ENCODE data around the gene LRIT2. TPM values are rescaled to one million over a fixed set of nuclear protein-coding genes. Genes with fewer than 3 reads are reported as not detected.

Gene LRIT2
- polyA plus RNA-seq, 1 donor from 2014 or later = not detected

DNA sequence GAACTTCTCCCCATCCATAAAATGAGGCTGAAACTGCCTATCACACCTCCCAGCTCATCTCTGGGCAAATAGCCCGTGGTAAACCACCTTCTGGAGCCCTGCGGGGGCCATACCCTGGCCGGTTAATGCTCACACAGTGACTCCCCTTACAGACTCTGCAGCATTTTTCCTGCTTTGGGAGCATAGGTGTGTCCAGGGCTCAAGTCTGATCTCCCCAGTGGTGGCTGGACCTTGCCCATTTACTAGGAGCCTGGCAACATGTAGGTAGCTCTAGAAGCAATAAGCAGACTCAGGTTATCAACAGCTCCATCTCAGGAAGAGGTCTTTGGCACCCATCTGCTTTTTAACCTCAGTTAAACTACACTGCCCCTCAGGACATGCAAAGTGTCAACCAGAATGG lies 36.5 kb downstream of the LRIT2 start:
- no peaks in the 10 kb centered on the region for H4K20me1 ChIP-seq (ENCODE audit: insufficient read depth)
- TF ChIP-seq TAF1 (IDR thresholded peaks at IDR 0.05; ENCODE audit: low read depth) (no peak), SMC3 (conservative IDR thresholded peaks at IDR 0.05; ENCODE audit: poor library complexity) (no peak), RAD21 (conservative IDR thresholded peaks at IDR 0.05) (no peak)
- H3K36me3 ChIP-seq (ENCODE audit: insufficient read depth, low read length) = no peaks in the 10 kb centered on the region

DNA sequence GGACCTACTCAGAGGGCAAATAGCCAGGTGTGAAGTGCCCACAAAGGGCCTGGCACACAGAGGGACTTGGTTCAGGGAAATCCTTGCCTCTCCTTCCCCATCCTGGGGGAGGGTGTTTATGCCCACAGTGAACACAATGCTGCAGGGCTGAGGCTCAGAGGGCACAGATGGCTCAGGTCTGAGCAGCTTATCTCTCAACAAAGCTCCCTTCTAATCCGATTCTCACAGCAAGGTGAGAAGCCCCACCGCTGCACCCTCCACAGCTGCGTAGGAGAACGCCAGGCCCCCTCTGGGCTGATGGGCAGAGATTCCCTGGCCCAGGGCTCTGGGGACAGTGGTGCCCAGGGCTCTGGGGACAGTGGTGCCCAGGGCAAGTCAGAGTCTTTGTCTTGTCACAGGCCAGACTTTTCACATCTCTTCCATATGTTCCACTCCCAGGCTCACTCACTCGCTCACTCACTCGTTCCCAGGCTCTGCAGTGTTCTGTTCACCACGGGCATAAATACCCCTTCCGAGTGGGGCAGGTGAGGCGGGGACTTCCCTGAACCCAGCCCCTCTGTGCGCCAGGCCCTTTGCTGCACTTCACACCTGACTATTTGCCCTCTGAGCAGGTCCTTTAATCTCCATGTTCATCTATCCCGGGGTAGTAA lies 39.7 kb downstream of the LRIT2 start:
- H3K27ac ChIP-seq (ENCODE audit: low read length) = no peak overlapping the region
- no peaks in the 10 kb centered on the region for H3K9me3 ChIP-seq (ENCODE audit: low read length)
- H3K27me3 ChIP-seq (ENCODE audit: insufficient read depth, low read depth, low read length) = no peaks in the 10 kb centered on the region
- no peaks in the 10 kb centered on the region for H3F3A ChIP-seq (ENCODE audit: insufficient read depth, low read length, poor library complexity, severe bottlenecking)
- H3K79me2 ChIP-seq (replicated peaks; ENCODE audit: insufficient read depth, low read length) = no peaks in the 10 kb centered on the region
- H4K20me1 ChIP-seq (ENCODE audit: insufficient read depth) = no peaks in the 10 kb centered on the region
- H3K4me2 ChIP-seq (ENCODE audit: low read length) = no peak overlapping the region
- TF ChIP-seq EP300 (conservative IDR thresholded peaks at IDR 0.05; ENCODE audit: poor library complexity, severe bottlenecking) = no peak
- TF ChIP-seq CTCF (IDR thresholded peaks at IDR 0.05; ENCODE audit: poor library complexity, severe bottlenecking) = no peak
- no peak overlapping the region for H3K4me3 ChIP-seq (ENCODE audit: low read length)
- no peaks in the 10 kb centered on the region for H3K36me3 ChIP-seq (ENCODE audit: insufficient read depth, low read length)
- H3K9ac ChIP-seq (ENCODE audit: low read length) = no peak overlapping the region
- no peak overlapping the region for H2AFZ ChIP-seq (ENCODE audit: low read depth, low read length)
- no peaks in the 10 kb centered on the region for H3K9me2 ChIP-seq (ENCODE audit: insufficient read depth, low read length)

More for the DNA sequence above, 36.5 kb downstream of the LRIT2 start:
- Histone ChIP-seq H3K4me2 (ENCODE audit: low read length) (no peak overlapping the region), H3K27me3 (ENCODE audit: insufficient read depth, low read depth, low read length) (peaks cover 8% of the 10 kb centered on the region), H2AFZ (ENCODE audit: low read depth, low read length) (no peak overlapping the region), H3K9ac (ENCODE audit: low read length) (no peak overlapping the region), H3K27ac (ENCODE audit: low read length) (no peak overlapping the region), H3K9me3 (ENCODE audit: low read length) (no peaks in the 10 kb centered on the region), H3F3A (ENCODE audit: insufficient read depth, low read length, poor library complexity, severe bottlenecking) (no peaks in the 10 kb centered on the region), H3K9me2 (ENCODE audit: insufficient read depth, low read length) (no peaks in the 10 kb centered on the region), H3K79me2 (replicated peaks; ENCODE audit: insufficient read depth, low read length) (no peaks in the 10 kb centered on the region), H3K4me3 (ENCODE audit: low read length) (no peak overlapping the region)

DNA sequence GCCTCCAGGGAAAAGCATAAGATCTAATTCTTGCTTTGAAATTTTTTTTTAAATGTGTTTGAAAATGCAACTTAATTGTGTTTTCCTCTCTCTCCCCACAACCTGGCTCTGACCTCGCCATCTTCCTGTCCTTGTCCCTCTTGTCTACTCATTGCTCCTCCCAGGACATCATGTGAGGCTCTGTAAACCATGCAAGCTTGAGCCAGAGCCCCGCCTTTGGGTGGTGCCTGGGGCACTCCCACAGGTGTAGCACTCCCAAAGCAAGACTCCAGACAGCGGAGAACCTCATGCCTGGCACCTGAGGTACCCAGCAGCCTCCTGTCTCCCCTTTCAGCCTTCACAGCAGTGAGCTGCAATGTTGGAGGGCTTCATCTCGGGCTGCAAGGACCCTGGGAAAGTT lies 40.8 kb downstream of the LRIT2 start:
- no peak overlapping the region for H3K27ac ChIP-seq (ENCODE audit: low read length)
- no peaks in the 10 kb centered on the region for H3F3A ChIP-seq (ENCODE audit: insufficient read depth, low read length, poor library complexity, severe bottlenecking)
- H3K4me2 ChIP-seq (ENCODE audit: low read length) = no peak overlapping the region
- H3K9me2 ChIP-seq (ENCODE audit: insufficient read depth, low read length) = no peaks in the 10 kb centered on the region
- no peaks in the 10 kb centered on the region for H4K20me1 ChIP-seq (ENCODE audit: insufficient read depth)
- no peaks in the 10 kb centered on the region for H3K27me3 ChIP-seq (ENCODE audit: insufficient read depth, low read depth, low read length)
- no peaks in the 10 kb centered on the region for H3K79me2 ChIP-seq (replicated peaks; ENCODE audit: insufficient read depth, low read length)
- H3K9ac ChIP-seq (ENCODE audit: low read length) = no peak overlapping the region
- H3K9me3 ChIP-seq (ENCODE audit: low read length) = no peaks in the 10 kb centered on the region
- H2AFZ ChIP-seq (ENCODE audit: low read depth, low read length) = no peak overlapping the region
- TF ChIP-seq RAD21 (conservative IDR thresholded peaks at IDR 0.05) (no peak), POLR2AphosphoS5 (IDR thresholded peaks at IDR 0.05) (no peak), SMC3 (conservative IDR thresholded peaks at IDR 0.05; ENCODE audit: poor library complexity) (no peak), MXI1 (conservative IDR thresholded peaks at IDR 0.05; ENCODE audit: poor library complexity, severe bottlenecking) (no peak)
- no peak overlapping the region for H3K4me3 ChIP-seq (ENCODE audit: low read length)
- H3K36me3 ChIP-seq (ENCODE audit: insufficient read depth, low read length) = no peaks in the 10 kb centered on the region

DNA sequence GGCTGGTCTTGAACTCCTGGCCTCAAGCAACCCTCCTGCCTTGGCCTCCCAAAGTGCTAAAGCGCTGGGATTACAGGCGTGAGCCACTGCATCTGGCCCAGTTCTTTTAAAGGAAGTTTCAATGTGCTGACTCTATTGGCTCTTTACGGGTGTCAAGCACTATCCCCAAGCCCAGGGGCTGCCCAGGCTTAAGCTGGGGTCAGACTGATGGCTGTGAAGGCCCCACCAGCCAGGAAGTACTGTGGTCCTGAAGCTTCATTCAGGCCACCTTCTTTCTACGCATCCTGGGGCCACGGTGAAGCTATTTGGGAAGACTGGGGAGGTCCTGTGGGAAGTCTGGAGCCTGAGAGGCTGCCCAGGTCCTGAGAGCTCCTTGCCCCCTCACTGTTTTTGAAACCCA lies 43.7 kb downstream of the LRIT2 start:
- Histone ChIP-seq H3K4me3 (ENCODE audit: low read length) (no peak overlapping the region), H2AFZ (ENCODE audit: low read depth, low read length) (no peak overlapping the region), H3K9me3 (ENCODE audit: low read length) (no peaks in the 10 kb centered on the region), H3K9me2 (ENCODE audit: insufficient read depth, low read length) (no peaks in the 10 kb centered on the region), H3K79me2 (replicated peaks; ENCODE audit: insufficient read depth, low read length) (no peaks in the 10 kb centered on the region), H4K20me1 (ENCODE audit: insufficient read depth) (no peaks in the 10 kb centered on the region), H3K27ac (ENCODE audit: low read length) (no peak overlapping the region), H3K4me2 (ENCODE audit: low read length) (no peak overlapping the region), H3K36me3 (ENCODE audit: insufficient read depth, low read length) (no peaks in the 10 kb centered on the region), H3K27me3 (ENCODE audit: insufficient read depth, low read depth, low read length) (no peaks in the 10 kb centered on the region), H3F3A (ENCODE audit: insufficient read depth, low read length, poor library complexity, severe bottlenecking) (no peaks in the 10 kb centered on the region), H3K9ac (ENCODE audit: low read length) (no peak overlapping the region)
- TF ChIP-seq MXI1 (conservative IDR thresholded peaks at IDR 0.05; ENCODE audit: poor library complexity, severe bottlenecking) (no peak), SMC3 (conservative IDR thresholded peaks at IDR 0.05; ENCODE audit: poor library complexity) (no peak), CTCF (IDR thresholded peaks at IDR 0.05; ENCODE audit: poor library complexity, severe bottlenecking) (no peak), RAD21 (conservative IDR thresholded peaks at IDR 0.05) (no peak), EP300 (conservative IDR thresholded peaks at IDR 0.05; ENCODE audit: poor library complexity, severe bottlenecking) (no peak), POLR2AphosphoS5 (IDR thresholded peaks at IDR 0.05) (no peak), TAF1 (IDR thresholded peaks at IDR 0.05; ENCODE audit: low read depth) (no peak), EZH2 (IDR thresholded peaks at IDR 0.05; ENCODE audit: borderline replicate concordance, insufficient read depth, low read length, poor library complexity, severe bottlenecking) (no peak)
- TF ChIP-seq, protein P1, sequence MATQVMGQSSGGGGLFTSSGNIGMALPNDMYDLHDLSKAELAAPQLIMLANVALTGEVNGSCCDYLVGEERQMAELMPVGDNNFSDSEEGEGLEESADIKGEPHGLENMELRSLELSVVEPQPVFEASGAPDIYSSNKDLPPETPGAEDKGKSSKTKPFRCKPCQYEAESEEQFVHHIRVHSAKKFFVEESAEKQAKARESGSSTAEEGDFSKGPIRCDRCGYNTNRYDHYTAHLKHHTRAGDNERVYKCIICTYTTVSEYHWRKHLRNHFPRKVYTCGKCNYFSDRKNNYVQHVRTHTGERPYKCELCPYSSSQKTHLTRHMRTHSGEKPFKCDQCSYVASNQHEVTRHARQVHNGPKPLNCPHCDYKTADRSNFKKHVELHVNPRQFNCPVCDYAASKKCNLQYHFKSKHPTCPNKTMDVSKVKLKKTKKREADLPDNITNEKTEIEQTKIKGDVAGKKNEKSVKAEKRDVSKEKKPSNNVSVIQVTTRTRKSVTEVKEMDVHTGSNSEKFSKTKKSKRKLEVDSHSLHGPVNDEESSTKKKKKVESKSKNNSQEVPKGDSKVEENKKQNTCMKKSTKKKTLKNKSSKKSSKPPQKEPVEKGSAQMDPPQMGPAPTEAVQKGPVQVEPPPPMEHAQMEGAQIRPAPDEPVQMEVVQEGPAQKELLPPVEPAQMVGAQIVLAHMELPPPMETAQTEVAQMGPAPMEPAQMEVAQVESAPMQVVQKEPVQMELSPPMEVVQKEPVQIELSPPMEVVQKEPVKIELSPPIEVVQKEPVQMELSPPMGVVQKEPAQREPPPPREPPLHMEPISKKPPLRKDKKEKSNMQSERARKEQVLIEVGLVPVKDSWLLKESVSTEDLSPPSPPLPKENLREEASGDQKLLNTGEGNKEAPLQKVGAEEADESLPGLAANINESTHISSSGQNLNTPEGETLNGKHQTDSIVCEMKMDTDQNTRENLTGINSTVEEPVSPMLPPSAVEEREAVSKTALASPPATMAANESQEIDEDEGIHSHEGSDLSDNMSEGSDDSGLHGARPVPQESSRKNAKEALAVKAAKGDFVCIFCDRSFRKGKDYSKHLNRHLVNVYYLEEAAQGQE (IDR thresholded peaks at IDR 0.05; ENCODE audit: borderline replicate concordance) = no peak

All from neural cell (in vitro differentiated cells).